Aorta (tissue), 5 donors: Measurements from ENCODE around the gene WFDC12. TPM values are rescaled to one million over a fixed set of nuclear protein-coding genes. Genes with fewer than 3 reads are reported as not detected.

Experiments used
- ATAC-seq: fragments of 200-7000 bp; cut with Tn5 transposase; one replicate; pipeline ENCODE4 v1.9.1; 2022; ENCODE audit warnings: moderate library complexity; ENCODE audit not compliant: low FRiP score
- DNase-seq, 2 donors: peaks; one replicate each; pipeline ENCODE4 v3.0.0-alpha.2; 2020
- H3K27ac ChIP-seq, 2 donors: one replicate each; pipeline ENCODE4 v1.5.1; 2013; ENCODE audit warnings: low read length in 2 of 2, mild to moderate bottlenecking in 2 of 2, moderate library complexity in 2 of 2, control low read depth in 1 of 2, inconsistent platforms in 1 of 2, low read depth in 1 of 2
- H3K27me3 ChIP-seq, 2 donors: one replicate each; pipeline ENCODE4 v1.6.1; 2013; ENCODE audit warnings: control low read depth in 1 of 2, low read length in 1 of 2, mild to moderate bottlenecking in 1 of 2, moderate library complexity in 1 of 2; ENCODE audit not compliant: insufficient read depth in 2 of 2, control insufficient read depth in 1 of 2
- H3K36me3 ChIP-seq, 2 donors: one replicate each; pipeline ENCODE4 v1.6.1; 2013; ENCODE audit warnings: control low read depth in 1 of 2, low read length in 1 of 2, mild to moderate bottlenecking in 1 of 2; ENCODE audit not compliant: insufficient read depth in 2 of 2, control insufficient read depth in 1 of 2
- H3K4me1 ChIP-seq, 2 donors: one replicate each; pipeline ENCODE4 v1.6.1; 2013; ENCODE audit warnings: low read length in 2 of 2, control low read depth in 1 of 2, mild to moderate bottlenecking in 1 of 2, moderate library complexity in 1 of 2; ENCODE audit not compliant: insufficient read depth in 2 of 2, control insufficient read depth in 1 of 2
- H3K4me3 ChIP-seq, 2 donors: one replicate each; pipeline ENCODE4 v1.5.1; 2013; ENCODE audit warnings: low read length in 2 of 2, control low read depth in 1 of 2, mild to moderate bottlenecking in 1 of 2
- H3K9me3 ChIP-seq: one replicate; pipeline ENCODE4 v1.6.1; 2013; ENCODE audit warnings: mild to moderate bottlenecking, low read length; ENCODE audit not compliant: control insufficient read depth
- WGBS, 2 donors: extraction: QIAGEN DNeasy Blood & Tissue Kit; methylation state at CpG; one replicate each; pipeline ENCODE4 v1.1.7; 2013; 5-methylcytosine and 5-hydroxymethylcytosine counted together
- intact Hi-C, 2 donors: fragments of 100-400 bp; cut with DNase I; formaldehyde crosslinking; loops; one replicate each; pipeline versions ENCODE4 v1.14.2 to v1.15.0; 2022
- polyA plus RNA-seq, 2 donors: library from polyadenylated mRNA; stranded (reverse); fragments of 200-250 nt; gene quantifications; one replicate each; pipeline ENCODE4 v1.2.3, GENCODE V29; 2013
- total RNA-seq, 2 donors: library from RNA; stranded (reverse); fragmentation: NEBNext Ultra II Directional; extraction: Animal tissue kit (Norgen Biotek cat#: 25700); gene quantifications; one replicate each; pipeline ENCODE4 v1.2.1, GENCODE V29; 2021
- donor health status: healthy with polysubstance abuse.
- donor health status: Bipolar disorder and iron deficiency.
- donor health status: DM: no; HTN: no; CAD: no.
- donor health status: DM: no; HTN: no; CAD: no.
- donor health status: DM: yes; HTN: yes; CAD: no.

WFDC12 gene
- total and polyA plus RNA-seq, 4 donors = not detected

DNA sequence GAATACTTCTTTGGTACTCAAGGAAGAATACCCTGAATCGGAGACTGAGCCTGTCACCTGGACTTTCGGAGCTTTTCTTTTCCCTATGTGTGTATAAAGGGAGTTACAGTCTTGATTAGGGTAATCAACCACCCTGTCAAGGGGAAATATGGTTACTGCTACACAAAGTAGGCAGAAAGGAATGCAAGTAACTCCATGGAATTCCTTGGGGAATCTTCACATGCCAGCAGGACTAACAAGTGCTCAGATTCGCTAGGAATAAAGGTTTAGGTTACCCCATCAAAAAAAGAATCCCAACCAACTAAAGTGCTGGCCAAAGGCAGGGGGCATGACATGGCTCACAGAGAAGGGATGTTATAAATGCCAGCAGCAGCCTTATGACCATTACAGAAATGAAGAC, 33.8 kb downstream of the WFDC12 start:
- no peak for ATAC-seq
- WGBS, 2 donors = 84 to 89% methylated on average over 3 of the region's 3 CpGs
- intact Hi-C loops = loop anchor here (5.0 to 10.0 kb wide), 3 partner anchors 43 to 76 kb away; no protein-coding TSS in a partner anchor
- Histone ChIP-seq H3K4me3 (no peak overlapping the region), H3K9me3 (peaks cover 1% of the 10 kb centered on the region), H3K36me3 (no peaks in the 10 kb centered on the region), H3K27ac (no peak overlapping the region), H3K4me1 (no peaks in the 10 kb centered on the region), H3K27me3 (no peaks in the 10 kb centered on the region)
- DNase-seq = no peak

DNA sequence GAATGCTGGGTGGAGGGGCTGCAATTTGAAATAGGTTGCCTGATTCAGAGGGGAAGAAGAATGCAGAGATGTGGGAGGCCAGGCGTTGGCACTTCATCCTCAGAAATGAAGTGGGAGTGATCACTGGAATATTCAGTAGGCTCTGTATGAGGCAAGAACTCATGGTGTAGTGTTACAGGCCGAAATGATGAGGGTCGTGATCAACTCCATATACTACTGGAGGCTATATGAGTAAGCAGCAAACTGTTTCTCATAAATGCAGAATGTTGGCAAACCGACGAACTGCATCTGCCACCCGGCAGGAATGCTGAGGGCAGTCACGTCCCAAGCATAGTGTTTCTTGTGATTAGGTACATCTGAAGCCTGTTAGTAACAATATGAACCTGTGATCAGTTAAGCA, 36.0 kb downstream of the WFDC12 start:
- H3K36me3 ChIP-seq = no peaks in the 10 kb centered on the region
- 86 to 87% methylated on average over 7 of the region's 7 CpGs for WGBS, 2 donors
- H3K4me3 ChIP-seq = no peak overlapping the region
- H3K4me1 ChIP-seq = no peaks in the 10 kb centered on the region
- H3K9me3 ChIP-seq = peaks cover 1% of the 10 kb centered on the region
- no peak for DNase-seq
- ATAC-seq = no peak
- H3K27ac ChIP-seq = no peak overlapping the region
- intact Hi-C loops = no loop called here
- no peaks in the 10 kb centered on the region for H3K27me3 ChIP-seq

DNA sequence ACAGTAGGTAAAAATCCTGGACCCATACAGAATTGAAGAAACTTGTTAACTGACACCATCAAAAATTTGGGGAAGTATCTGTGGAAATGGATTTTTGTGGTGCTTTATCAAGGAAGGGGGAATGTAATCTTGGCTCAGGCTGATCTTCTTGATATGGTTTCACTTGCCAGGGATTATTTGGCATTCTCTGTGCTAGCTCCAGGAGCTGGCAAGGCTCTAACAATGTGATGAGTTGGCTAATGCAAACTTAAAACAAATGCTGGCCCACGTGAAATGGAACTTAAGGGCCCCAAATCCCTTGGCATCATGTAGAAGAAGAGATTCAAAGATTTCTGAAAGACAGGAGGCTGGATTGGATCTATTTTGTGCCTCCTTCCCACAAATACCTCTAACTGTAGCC, 36.5 kb downstream of the WFDC12 start:
- Histone ChIP-seq H3K36me3 (no peaks in the 10 kb centered on the region), H3K4me3 (no peak overlapping the region), H3K27ac (no peak overlapping the region), H3K27me3 (no peaks in the 10 kb centered on the region), H3K9me3 (peaks cover 1% of the 10 kb centered on the region), H3K4me1 (no peaks in the 10 kb centered on the region)
- DNase-seq = no peak
- intact Hi-C loops = no loop called here
- no peak for ATAC-seq
- 8 to 11% methylated on average over 1 of the region's 1 CpG for WGBS, 2 donors

DNA sequence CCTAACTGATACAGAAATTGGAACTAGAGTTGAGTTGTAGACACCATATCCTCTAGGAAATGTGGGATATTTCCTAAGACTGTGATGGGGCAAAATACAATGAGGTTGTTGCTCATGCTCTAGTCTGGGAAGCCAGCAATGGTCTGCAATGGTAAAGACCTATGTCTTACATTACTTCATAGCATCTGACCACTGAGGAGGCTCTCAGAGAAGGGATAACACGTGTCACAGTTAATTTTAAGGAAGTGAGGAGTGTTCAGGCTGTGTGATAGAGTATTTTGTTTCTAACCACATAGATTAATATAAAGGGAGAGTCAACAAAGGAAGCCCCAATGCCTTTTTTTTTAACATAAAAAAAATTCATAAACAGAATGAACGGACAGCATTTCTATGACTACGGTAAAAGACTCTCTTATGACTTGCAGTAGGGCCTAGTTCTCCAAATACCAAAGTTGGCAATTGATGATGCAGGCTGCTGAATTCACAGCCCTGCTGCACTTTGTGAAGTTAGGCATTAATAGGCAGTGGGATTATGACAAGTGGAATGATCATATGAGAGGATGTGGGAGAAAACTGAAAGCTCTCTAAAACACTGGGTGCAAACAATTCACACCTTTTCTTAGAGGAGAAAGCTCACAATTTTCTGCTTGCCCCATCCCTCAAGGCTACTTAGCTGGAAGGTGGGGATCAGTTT, 37.0 kb downstream of the WFDC12 start:
- H3K9me3 ChIP-seq = peaks cover 1% of the 10 kb centered on the region
- no peaks in the 10 kb centered on the region for H3K27me3 ChIP-seq
- no peaks in the 10 kb centered on the region for H3K36me3 ChIP-seq
- ATAC-seq (no peak), DNase-seq (no peak)
- no peak overlapping the region for H3K27ac ChIP-seq
- 92 to 93% methylated on average over 3 of the region's 3 CpGs for WGBS, 2 donors
- no peak overlapping the region for H3K4me3 ChIP-seq
- intact Hi-C loops = no loop called here
- H3K4me1 ChIP-seq = no peaks in the 10 kb centered on the region

DNA sequence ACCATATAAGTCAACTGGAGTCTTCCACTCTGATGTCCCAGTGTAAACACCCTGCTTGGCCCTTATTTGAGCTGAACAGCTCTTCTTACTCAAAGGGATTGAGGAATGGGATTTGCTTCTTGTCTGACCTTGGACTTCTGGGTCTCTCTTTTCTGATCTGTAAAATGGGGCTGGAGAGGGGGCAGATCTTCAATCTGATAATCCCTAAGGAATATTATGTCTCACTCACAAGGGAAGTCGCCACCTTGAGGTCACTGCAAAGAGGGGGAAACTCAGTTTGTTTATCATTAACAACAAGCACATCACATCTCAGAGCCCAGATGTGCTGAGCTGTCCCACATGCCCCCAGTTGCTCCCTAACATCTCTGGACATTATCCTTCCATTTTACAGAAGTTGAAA, 38.4 kb downstream of the WFDC12 start:
- intact Hi-C loops = no loop called here
- Histone ChIP-seq H3K4me1 (no peaks in the 10 kb centered on the region), H3K9me3 (peaks cover 1% of the 10 kb centered on the region), H3K36me3 (peaks cover 0 to 7% of the 10 kb centered on the region in 2 donors), H3K27ac (no peak overlapping the region), H3K4me3 (no peak overlapping the region), H3K27me3 (no peaks in the 10 kb centered on the region)
- no peak for DNase-seq
- ATAC-seq = no peak
- WGBS, 2 donors = 92 to 96% methylated on average over 1 of the region's 1 CpG

DNA sequence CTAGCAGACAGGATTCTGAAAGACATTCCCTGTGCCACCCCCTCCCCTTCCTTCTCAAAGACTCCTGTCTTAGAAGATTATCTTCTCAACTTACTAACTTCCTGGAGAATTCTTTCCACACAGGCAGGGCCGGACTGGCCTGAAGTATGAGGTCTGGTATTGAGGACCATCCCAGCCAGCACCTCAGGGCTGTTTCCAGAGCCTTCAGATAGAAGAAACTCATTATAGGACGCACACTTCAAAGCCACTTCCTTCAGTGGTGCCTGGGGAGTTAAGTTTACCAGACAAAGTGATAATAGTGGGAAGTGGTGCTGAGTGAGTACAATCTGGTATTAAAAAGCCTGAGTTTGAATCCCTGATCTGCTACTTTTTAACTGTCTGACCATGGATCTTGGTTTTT, 39.0 kb downstream of the WFDC12 start:
- peaks cover 1% of the 10 kb centered on the region for H3K9me3 ChIP-seq
- H3K4me1 ChIP-seq = no peaks in the 10 kb centered on the region
- 82 to 88% methylated on average over 2 of the region's 2 CpGs for WGBS, 2 donors
- no peak overlapping the region for H3K4me3 ChIP-seq
- ATAC-seq (no peak), DNase-seq (no peak)
- H3K36me3 ChIP-seq = peaks cover under 1 to 7% of the 10 kb centered on the region in 2 donors
- no peaks in the 10 kb centered on the region for H3K27me3 ChIP-seq
- no peak overlapping the region for H3K27ac ChIP-seq
- intact Hi-C loops = no loop called here

DNA sequence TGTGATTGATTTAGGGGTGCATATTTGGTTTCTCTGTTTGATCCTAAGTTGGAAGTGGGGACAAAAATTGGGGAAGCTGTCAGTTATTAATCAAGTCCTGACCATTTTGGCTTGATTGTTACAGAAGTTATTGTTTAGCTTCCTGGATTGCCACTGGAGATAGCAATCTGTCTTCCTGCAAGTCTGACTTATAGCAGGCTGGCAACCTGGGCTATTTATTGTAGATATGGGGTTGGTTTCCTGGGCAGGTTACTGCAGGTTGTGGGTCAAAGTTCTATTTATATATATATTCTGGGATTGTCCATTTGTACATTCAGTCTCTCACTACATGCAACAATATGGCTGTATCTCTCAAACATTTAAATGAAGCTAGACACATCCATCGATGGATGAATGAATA, 41.1 kb downstream of the WFDC12 start:
- Histone ChIP-seq H3K27ac (no peak overlapping the region), H3K4me3 (no peak overlapping the region), H3K36me3 (peaks cover 2 to 7% of the 10 kb centered on the region in 2 donors), H3K9me3 (peaks cover 1% of the 10 kb centered on the region), H3K4me1 (no peaks in the 10 kb centered on the region), H3K27me3 (no peaks in the 10 kb centered on the region)
- no peak for ATAC-seq
- intact Hi-C loops = no loop called here
- 95 to 98% methylated on average over 1 of the region's 1 CpG for WGBS, 2 donors
- DNase-seq = no peak

DNA sequence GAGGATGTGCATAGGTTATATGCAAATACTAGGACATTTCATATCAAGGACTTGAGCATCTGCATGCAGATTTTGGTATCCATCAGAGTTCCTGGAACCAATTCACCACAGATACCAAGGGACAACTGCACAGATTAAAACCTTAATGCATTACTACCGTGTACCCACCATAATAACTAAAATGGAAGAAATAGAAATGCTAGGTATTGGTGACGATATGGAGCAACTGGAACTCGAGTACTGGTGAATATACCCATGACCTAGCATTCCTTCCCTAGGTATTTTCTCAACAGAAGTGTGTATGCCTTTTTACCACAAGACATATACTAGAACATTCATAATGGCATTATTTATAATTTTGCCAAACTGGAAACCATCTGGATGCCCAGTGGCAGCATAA, 41.8 kb downstream of the WFDC12 start:
- DNase-seq = no peak
- no peak overlapping the region for H3K27ac ChIP-seq
- WGBS, 2 donors = 94 to 98% methylated on average over 3 of the region's 3 CpGs
- H3K27me3 ChIP-seq = no peaks in the 10 kb centered on the region
- peaks cover 1% of the 10 kb centered on the region for H3K9me3 ChIP-seq
- no peak overlapping the region for H3K4me3 ChIP-seq
- no peak for ATAC-seq
- H3K4me1 ChIP-seq = no peaks in the 10 kb centered on the region
- intact Hi-C loops = no loop called here
- H3K36me3 ChIP-seq = peaks cover 2 to 7% of the 10 kb centered on the region in 2 donors

DNA sequence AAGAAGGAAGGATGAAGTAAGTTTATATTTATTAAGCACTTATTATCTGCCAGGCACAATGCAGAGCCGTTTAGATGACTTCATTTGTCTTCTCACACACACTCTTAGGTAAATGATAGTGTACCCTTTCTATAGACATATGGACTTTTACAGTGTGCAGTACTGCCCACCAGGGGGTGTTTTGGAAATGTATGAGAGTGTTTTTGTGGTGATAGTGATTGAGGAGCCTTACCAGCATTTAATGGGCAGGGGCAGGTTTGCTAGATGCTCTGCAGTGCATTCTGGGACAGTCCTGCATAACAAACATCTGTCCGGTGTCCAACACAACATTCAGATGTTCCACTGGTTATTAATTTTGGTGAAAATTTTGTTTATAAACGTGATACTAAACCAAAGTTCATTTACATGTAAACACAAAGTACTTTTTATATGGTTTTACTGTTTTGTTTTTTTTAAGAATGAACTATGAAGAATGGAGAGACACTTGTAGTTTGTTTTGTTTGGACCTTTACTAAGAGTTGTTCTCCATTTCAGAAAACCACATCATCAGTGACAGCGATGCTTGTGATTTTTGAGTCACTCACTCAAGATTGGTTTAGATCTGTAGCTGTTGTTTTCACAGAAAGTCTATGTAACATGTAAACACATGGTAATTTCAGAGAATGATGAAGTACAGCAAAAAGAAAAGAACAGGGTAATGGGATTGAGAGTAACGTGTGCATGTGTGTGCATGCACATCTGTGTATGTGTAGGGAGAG, 43.2 kb downstream of the WFDC12 start:
- peaks cover 2 to 12% of the 10 kb centered on the region in 2 donors for H3K36me3 ChIP-seq
- H3K4me3 ChIP-seq = no peak overlapping the region
- H3K9me3 ChIP-seq = peaks cover 1% of the 10 kb centered on the region
- ATAC-seq (no peak), DNase-seq (no peak)
- H3K27ac ChIP-seq = no peak overlapping the region
- no peaks in the 10 kb centered on the region for H3K4me1 ChIP-seq
- 84 to 89% methylated on average over 5 of the region's 5 CpGs for WGBS, 2 donors
- intact Hi-C loops = no loop called here
- no peaks in the 10 kb centered on the region for H3K27me3 ChIP-seq
